GM13976 (cell line): ENCODE data around the gene KLC4.

Experiments
- DNase-seq: peaks from one replicate; pipeline ENCODE4 v3.0.0; 2012; ENCODE audit warnings: low spot score
- in situ Hi-C: fragments of 300-500 bp; cut with MboI; formaldehyde crosslinking; loops from one replicate; pipeline ENCODE4 v1.12.0; 2022; ENCODE audit warnings: low sequenced_read_pairs, mixed read lengths, inconsistent platforms; ENCODE audit not compliant: unreplicated experiment
- TF ChIP-seq, protein P1 (sequence below): IDR thresholded peaks from 2 replicates; pipeline ENCODE4 v1.5.1; 2012; ENCODE audit warnings: borderline replicate concordance, mild to moderate bottlenecking; ENCODE audit not compliant: insufficient read depth; ENCODE audit errors: extremely low read depth, missing control alignments, control extremely low read depth

The KLC4 gene

DNA sequence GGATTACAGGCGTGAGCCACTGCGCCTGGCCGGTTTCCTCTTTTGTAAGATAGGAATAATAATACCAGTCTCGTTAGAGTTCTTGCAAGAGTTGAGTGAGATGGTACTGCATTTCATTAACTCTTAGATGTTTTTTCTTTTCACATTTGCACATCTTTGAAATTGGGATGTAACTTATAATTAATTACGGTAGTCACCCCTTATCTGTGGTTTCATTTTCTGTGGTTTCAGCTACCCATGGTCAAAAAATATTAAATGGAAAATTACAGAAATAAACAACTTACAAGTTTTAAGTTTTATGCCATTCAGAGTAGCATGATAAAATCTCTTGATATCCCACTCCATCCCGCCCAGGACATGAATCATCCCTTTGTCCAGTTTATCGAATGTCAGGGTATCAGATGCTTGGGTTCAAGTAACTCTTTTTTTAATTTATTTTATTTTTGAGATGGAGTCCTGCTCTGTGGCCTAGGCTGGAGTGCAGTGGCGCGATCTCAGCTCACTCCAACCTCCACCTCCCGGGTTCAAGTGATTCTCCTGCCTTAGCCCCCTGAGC is 32.1 kb downstream of the KLC4 start:
- TF ChIP-seq, protein P1, sequence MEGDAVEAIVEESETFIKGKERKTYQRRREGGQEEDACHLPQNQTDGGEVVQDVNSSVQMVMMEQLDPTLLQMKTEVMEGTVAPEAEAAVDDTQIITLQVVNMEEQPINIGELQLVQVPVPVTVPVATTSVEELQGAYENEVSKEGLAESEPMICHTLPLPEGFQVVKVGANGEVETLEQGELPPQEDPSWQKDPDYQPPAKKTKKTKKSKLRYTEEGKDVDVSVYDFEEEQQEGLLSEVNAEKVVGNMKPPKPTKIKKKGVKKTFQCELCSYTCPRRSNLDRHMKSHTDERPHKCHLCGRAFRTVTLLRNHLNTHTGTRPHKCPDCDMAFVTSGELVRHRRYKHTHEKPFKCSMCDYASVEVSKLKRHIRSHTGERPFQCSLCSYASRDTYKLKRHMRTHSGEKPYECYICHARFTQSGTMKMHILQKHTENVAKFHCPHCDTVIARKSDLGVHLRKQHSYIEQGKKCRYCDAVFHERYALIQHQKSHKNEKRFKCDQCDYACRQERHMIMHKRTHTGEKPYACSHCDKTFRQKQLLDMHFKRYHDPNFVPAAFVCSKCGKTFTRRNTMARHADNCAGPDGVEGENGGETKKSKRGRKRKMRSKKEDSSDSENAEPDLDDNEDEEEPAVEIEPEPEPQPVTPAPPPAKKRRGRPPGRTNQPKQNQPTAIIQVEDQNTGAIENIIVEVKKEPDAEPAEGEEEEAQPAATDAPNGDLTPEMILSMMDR: no peak
- no peak for DNase-seq
- in situ Hi-C loops: no loop called here

DNA sequence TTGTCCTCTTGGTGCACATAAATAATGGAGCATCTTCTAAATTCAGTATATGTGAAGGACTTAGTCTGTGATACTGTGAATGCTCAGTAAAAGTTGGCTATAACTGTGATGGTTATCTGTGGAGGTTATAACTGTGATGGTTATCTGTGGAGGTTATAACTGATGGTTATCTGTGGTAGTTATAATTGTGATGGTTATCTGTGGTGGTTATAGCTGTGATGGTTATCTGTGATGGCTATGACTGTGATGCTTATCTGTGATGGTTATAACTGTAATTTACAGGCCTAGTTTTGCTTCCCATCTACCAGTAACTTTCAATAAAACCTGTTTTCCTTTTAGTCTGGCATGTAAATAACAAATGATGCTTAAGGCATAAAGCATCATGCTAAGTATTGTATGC is 33.2 kb downstream of the KLC4 start:
- in situ Hi-C loops: no loop called here

DNA sequence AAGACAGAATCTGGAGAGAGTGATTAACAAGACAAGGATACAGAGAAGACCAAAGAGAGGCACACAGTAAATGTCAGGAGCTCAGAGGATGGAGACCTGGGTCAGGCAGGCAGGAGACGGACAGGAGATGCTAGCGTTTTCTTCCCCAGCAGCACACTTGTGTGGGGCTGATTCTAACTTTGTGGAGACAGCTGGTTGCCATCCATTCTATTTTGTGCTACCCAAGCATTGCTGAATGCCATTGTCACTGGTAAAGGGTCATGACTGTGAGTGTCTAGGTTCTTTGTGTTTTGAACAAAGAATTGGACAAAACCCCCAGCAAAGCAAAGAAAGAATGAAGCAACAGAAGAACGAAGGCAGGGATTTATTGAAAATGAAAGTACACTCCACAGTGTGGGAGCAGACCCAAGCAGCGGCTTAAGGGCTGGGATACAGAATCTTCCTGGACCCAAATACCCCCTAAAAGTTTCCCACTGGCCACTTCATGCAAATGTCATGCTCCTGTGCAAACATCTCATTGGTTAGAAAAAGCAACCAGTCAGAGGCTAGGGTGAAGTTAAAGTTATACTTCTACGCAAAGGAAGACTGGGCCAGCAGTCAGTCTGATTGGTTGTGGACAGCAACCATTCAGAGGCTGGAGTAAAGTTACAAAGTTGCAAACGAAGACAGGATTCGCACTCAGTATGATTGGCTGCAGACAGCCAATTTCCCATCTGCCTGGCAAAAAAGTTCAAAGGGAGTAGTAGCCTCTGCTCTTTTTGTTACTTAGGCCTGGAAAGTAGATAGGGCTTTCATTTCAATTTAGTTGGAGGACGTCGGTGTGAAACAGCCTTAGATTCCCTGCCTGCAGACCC is 34.2 kb downstream of the KLC4 start:
- DNase-seq: no peak
- in situ Hi-C loops: no loop called here
- TF ChIP-seq, protein P1: no peak

More for the DNA sequence above, 33.2 kb downstream of the KLC4 start:
- no peak for DNase-seq
- TF ChIP-seq, protein P1: no peak

DNA sequence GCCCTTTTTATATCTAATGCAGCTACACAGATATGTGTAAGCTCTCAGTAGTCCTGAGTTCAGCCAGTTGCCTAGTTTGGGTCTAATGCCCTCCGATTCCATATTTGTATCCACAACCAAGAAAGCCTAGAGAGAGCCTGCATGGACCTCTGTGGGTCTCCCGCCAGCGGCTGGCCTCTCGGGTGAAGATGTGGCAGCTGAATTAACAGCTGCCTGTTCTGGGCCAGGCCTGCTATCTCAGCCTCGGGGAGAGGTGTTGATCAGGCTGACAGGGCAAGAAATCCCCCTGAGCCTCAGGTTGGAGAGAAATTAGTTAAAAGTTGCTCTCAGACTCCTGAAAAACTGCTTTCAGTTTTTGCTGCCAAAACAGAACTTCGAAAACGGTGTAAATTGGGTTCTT is 36.5 kb downstream of the KLC4 start:
- TF ChIP-seq, protein P1: no peak
- DNase-seq: peak; percentile 41
- in situ Hi-C loops: no loop called here

DNA sequence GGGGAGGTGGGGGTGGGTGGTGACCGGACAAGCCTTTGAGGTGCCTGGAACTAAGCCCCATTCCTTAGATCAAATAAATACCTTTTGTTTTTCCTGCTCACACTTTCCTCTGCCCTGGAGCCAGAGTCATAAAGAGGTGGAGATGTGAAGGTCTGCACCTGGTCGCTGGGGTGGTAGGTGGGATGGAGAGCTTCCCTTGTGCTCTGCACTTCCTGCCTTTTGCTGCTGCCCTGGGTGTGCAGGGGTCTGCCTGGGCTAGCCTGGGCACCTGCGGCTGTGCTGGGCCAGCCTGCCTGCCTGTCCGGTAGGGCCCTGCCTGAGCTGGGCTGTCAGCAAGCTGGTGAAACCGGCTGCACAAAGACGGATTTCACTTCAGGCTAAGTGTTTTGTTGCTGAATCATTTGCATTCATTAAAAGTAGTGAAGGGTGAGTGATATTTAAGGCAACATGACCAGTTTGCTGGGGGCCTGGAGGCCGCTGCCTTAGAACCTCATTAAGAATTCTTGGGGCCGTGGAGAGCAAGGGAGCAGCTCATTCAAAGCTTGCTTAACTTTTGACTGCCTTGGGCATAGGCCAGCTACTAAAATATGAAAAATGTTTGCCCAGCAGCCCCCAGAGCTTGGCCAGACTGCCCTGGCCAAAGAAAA is 37.1 kb downstream of the KLC4 start:
- TF ChIP-seq, protein P1: no peak
- no peak for DNase-seq
- in situ Hi-C loops: no loop called here

DNA sequence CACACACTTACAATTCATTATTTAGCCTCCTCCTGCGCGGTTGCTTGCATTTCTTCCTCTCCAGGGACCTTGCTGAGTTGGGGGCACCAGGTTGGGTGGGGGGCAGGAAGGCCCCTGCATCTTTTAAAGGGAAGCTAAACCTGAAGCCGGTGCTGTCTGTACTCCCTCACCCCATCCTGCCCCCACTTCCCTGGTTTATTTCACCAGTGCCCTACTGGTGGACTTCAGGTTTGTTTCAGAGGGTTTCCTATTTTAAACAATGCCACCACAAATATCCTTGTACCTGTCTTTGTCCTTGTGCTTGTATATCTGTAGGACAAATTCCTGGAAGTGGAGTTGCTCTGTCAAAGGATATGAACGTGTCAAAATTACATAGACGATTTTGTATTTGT is 37.7 kb downstream of the KLC4 start:
- no peak for DNase-seq
- in situ Hi-C loops: no loop called here
- TF ChIP-seq, protein P1: no peak
